ENCODE results near the gene MAGEF1.

GRCh38 chr3:184670091-184670602 is 41.7 kb downstream of the MAGEF1 start:
- TF ChIP-seq CTCF (IDR thresholded peaks at IDR 0.05; ENCODE audit: insufficient read depth, low read length, poor library complexity, severe bottlenecking) (no peak), EZH2phosphoT487 (conservative IDR thresholded peaks at IDR 0.05; ENCODE audit: low read length) (no peak)
